Measurements from ENCODE around the gene SLC12A5. TPM values are rescaled to one million over a fixed set of nuclear protein-coding genes. Genes with fewer than 3 reads are reported as not detected.

Gene SLC12A5
- total RNA-seq, 2 donors from 2014 or later = not detected

DNA sequence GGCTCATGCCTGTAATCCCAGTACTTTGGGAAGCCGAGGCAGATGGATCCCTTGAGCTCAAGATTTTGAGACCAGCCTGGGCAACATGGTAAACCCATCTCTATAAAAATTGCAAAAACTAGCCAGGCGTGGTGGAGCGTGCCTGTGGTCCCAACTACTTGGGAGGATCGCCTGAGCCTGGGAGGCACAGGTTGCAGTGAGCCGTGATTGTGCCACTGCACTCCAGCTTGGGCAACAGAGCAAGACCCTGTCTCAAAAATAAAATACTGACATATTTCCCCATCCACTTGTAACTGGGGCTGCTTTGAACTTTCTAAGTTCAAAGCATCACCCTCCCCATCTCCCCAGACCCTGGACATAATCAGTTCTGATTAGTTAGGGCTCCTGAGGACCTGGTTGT lies 27.5 kb upstream of the SLC12A5 start:
- H3K4me3 ChIP-seq = no peak overlapping the region
- H3K27ac ChIP-seq = no peak overlapping the region
- H3K9me3 ChIP-seq = no peaks in the 10 kb centered on the region
- TF ChIP-seq, protein P1, sequence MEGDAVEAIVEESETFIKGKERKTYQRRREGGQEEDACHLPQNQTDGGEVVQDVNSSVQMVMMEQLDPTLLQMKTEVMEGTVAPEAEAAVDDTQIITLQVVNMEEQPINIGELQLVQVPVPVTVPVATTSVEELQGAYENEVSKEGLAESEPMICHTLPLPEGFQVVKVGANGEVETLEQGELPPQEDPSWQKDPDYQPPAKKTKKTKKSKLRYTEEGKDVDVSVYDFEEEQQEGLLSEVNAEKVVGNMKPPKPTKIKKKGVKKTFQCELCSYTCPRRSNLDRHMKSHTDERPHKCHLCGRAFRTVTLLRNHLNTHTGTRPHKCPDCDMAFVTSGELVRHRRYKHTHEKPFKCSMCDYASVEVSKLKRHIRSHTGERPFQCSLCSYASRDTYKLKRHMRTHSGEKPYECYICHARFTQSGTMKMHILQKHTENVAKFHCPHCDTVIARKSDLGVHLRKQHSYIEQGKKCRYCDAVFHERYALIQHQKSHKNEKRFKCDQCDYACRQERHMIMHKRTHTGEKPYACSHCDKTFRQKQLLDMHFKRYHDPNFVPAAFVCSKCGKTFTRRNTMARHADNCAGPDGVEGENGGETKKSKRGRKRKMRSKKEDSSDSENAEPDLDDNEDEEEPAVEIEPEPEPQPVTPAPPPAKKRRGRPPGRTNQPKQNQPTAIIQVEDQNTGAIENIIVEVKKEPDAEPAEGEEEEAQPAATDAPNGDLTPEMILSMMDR (IDR thresholded peaks at IDR 0.05) = no peak
- no peaks in the 10 kb centered on the region for H3K36me3 ChIP-seq
- DNase-seq (ENCODE audit: low spot score) (no peak), ATAC-seq (ENCODE audit: insufficient number of reproducible peaks, low FRiP score, low read depth) (no peak)
- H3K4me1 ChIP-seq (ENCODE audit: control insufficient read depth in 1 of 2, low read depth in 2 of 2) = no peaks in the 10 kb centered on the region
- H3K27me3 ChIP-seq (replicated peaks; ENCODE audit: insufficient read depth) = no peaks in the 10 kb centered on the region

DNA sequence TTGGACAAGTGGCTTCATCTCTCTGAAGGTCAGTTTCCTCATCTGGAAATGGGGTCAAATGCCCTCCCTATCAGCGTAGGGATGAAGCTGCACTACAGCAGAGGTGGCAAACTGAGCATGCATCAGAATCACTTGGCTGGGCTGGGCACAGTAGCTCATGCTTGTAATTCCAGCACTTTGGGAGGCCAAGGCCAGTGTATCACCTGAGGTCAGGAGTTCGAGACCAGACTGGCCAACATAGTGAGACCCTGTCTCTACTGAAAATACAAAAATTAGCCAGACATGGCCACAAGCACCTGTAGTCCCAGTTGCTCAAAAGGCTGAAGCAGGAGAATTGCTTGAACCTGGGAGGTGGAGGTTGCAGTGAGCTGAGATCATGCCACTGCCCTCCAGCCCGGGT lies 27.0 kb upstream of the SLC12A5 start:
- TF ChIP-seq, protein P1 (IDR thresholded peaks at IDR 0.05) = no peak
- no peaks in the 10 kb centered on the region for H3K27me3 ChIP-seq (replicated peaks; ENCODE audit: insufficient read depth)
- no peak overlapping the region for H3K27ac ChIP-seq
- no peak for ATAC-seq (ENCODE audit: insufficient number of reproducible peaks, low FRiP score, low read depth)
- no peak for DNase-seq (ENCODE audit: low spot score)
- H3K36me3 ChIP-seq = no peaks in the 10 kb centered on the region
- no peak overlapping the region for H3K4me3 ChIP-seq
- H3K4me1 ChIP-seq (ENCODE audit: control insufficient read depth in 1 of 2, low read depth in 2 of 2) = no peaks in the 10 kb centered on the region
- no peaks in the 10 kb centered on the region for H3K9me3 ChIP-seq

DNA sequence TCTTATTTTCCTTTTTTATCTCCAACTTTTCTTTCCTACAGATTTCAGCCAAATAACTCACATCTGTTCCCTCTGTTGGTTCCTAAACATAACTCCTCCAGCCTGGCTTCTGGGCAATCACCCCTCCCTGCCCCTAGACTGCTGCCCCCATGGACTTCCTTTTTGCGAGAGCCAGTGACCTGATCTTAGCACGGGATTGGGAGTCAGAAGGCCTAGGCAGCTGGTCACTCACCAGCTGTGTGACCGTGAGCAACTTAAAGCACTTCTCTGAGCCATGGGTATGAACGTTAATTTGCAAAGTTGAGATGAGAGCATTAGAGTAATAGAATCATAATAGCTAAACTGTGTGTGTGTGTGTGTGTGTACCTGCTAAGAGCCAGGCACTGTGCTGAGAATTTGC lies 24.8 kb upstream of the SLC12A5 start:
- Histone ChIP-seq H3K27ac (no peak overlapping the region), H3K9me3 (no peaks in the 10 kb centered on the region), H3K27me3 (replicated peaks; ENCODE audit: insufficient read depth) (no peaks in the 10 kb centered on the region), H3K4me3 (no peak overlapping the region), H3K36me3 (no peaks in the 10 kb centered on the region), H3K4me1 (ENCODE audit: control insufficient read depth in 1 of 2, low read depth in 2 of 2) (no peaks in the 10 kb centered on the region)
- ATAC-seq (ENCODE audit: insufficient number of reproducible peaks, low FRiP score, low read depth) (no peak), DNase-seq (ENCODE audit: low spot score) (no peak)
- TF ChIP-seq, protein P1 (IDR thresholded peaks at IDR 0.05) = no peak

DNA sequence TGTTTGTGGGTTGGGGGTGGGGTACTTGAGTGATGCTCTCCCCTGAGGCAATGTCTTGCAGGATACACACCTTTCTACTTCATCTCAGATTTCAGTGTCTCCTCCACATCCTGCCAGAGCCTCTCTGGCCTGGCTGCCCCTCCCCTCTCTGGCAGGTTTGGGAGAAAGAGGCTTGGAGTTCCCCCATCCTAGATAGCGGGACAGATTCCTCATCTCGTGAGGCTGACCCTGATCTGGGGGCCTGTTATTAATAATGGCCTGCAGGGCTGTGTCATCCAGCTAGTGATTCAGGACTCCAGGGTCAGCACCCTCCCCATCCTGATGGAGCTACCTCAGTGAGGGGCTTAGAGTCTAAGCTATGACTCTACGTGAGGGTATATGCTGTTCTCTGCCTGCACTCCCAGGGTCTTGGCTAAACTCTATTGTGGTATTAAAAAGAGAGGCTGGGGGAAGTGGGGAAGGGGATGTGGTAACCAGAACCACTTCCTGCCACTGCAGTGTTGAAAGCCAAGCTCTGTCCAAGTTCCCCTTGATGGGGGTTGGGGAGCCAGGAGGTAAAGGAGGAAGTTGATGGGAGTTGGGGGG lies 24.0 kb upstream of the SLC12A5 start:
- Histone ChIP-seq H3K27me3 (replicated peaks; ENCODE audit: insufficient read depth) (no peaks in the 10 kb centered on the region), H3K9me3 (no peaks in the 10 kb centered on the region), H3K4me1 (ENCODE audit: control insufficient read depth in 1 of 2, low read depth in 2 of 2) (no peaks in the 10 kb centered on the region), H3K4me3 (peak overlapping the region; percentile 34), H3K36me3 (no peaks in the 10 kb centered on the region), H3K27ac (no peak overlapping the region)
- TF ChIP-seq, protein P1 (IDR thresholded peaks at IDR 0.05) = no peak
- ATAC-seq (ENCODE audit: insufficient number of reproducible peaks, low FRiP score, low read depth) = no peak
- DNase-seq (ENCODE audit: low spot score) = no peak

DNA sequence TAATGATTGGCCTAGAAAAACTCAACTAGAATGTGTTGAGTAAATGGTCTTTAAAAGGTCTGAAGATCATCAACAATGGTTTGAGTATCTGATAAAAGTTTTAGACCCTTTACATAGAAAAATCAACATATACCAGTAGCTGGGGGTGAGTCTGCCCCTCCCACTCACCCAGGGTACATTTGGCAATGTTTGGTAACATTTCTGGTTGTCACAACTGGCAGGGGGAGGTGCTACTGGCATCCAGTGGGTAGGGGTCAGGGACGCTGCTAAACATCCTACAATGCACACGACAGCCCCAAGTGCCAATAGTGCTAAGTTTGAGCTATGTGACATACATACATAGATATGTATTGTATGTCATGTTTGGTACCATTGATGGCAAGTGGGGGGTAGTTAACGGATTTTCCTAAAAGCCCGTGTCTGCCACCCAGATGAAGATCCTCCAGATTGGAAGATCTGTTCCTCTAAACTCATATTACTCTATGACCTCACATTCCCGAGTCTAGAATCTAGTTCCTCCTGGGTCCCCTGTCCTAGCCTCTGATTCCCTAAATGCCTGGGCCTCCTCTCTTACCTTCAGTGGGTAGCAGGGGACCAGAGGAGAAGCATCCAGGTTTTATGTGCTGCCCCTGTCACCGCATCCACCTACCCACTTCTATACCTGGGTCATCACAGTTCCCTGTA lies 22.9 kb upstream of the SLC12A5 start:
- no peak for ATAC-seq (ENCODE audit: insufficient number of reproducible peaks, low FRiP score, low read depth)
- Histone ChIP-seq H3K4me3 (no peak overlapping the region), H3K9me3 (no peaks in the 10 kb centered on the region), H3K27me3 (replicated peaks; ENCODE audit: insufficient read depth) (peaks cover 10% of the 10 kb centered on the region), H3K36me3 (no peaks in the 10 kb centered on the region), H3K27ac (no peak overlapping the region), H3K4me1 (ENCODE audit: control insufficient read depth in 1 of 2, low read depth in 2 of 2) (peaks cover 0 to 4% of the 10 kb centered on the region in 2 donors)
- DNase-seq (ENCODE audit: low spot score) = no peak
- TF ChIP-seq, protein P1 (IDR thresholded peaks at IDR 0.05) = no peak

Data from thoracic aorta (tissue), 2 donors.